HCT116 (cell line): Measurements from ENCODE around the gene KHDC1L. TPM values are rescaled to one million over a fixed set of nuclear protein-coding genes. Genes with fewer than 3 reads are reported as not detected.

Source experiments
- ATAC-seq: fragments of 200-7000 bp; cut with Tn5 transposase; 2 replicates; pipeline ENCODE4 v1.9.1; 2020; ENCODE audit warnings: mild to moderate bottlenecking, moderate library complexity
- BruUV-seq: library from RNA; stranded (reverse); fragments of 400-500 nt; replicated peaks from 2 replicates; lab custom pipeline; 2021; lab: Mats Ljungman, UMichigan
- CTCF ChIA-PET: fragments of 300-600 bp; sonication (Branson Sonifier 250); formaldehyde crosslinking; loops from one replicate; lab custom pipeline; 2021; ENCODE audit warnings: antibody characterized with exemption; lab: Charles Lee
- POLR2A ChIA-PET: fragments of 300-600, 350-600 bp; sonication (Branson Sonifier 250); formaldehyde crosslinking; loops from one replicate; lab custom pipeline; 2021; ENCODE audit warnings: antibody characterized with exemption; lab: Charles Lee
- RAD21 ChIA-PET, 2 experiments: fragments of 300-600 bp; sonication (Branson Sonifier 250); formaldehyde crosslinking; loops; one replicate each; lab custom pipeline; 2023; ENCODE audit warnings: low total read pairs in 2 of 2; ENCODE audit not compliant: uncharacterized antibody in 2 of 2, unreplicated experiment in 2 of 2, low non-redundant PET in 1 of 2; lab: Charles Lee
- DNase-seq: peaks from one replicate; pipeline ENCODE4 v3.0.0-alpha.2; 2010; ENCODE audit warnings: low read depth, low spot score
- H2AFZ ChIP-seq: fragments of 200-600 bp; shearing (Covaris generic), sonication (generic); 2 replicates; pipeline ENCODE4 v1.6.1; 2017; ENCODE audit warnings: low read depth, mixed run types, mixed read lengths, antibody characterized with exemption, low read length; ENCODE audit not compliant: poor library complexity, severe bottlenecking
- H3K27ac ChIP-seq: 2 replicates; pipeline ENCODE4 v1.5.1; 2012; ENCODE audit warnings: low read depth, low read length
- H3K27me3 ChIP-seq: fragments of 200-600 bp; sonication (generic); 2 replicates; pipeline ENCODE4 v1.6.1; 2016; ENCODE audit warnings: mixed run types, low read length, mixed read lengths; ENCODE audit not compliant: insufficient read depth
- H3K36me3 ChIP-seq, 2 experiments: fragments of 200-500 bp in 1 of 2; fragments of 200-600 bp in 1 of 2; sonication (Bioruptor generic) in 1 of 2; sonication (generic) in 1 of 2; 2 replicates each; pipeline versions ENCODE4 v1.5.1 to v1.6.1; 2014 to 2016; ENCODE audit warnings: low read length in 2 of 2, inconsistent platforms in 1 of 2, mixed read lengths in 1 of 2, mixed run types in 1 of 2; ENCODE audit not compliant: insufficient read depth in 2 of 2, control insufficient read depth in 1 of 2
- H3K4me1 ChIP-seq, 2 experiments: fragments of 200-600 bp in 1 of 2; sonication (generic) in 1 of 2; 2 replicates each; pipeline versions ENCODE4 v1.5.1 to v1.6.1; 2012 to 2017; ENCODE audit warnings: low read length in 2 of 2, inconsistent platforms in 1 of 2, mild to moderate bottlenecking in 1 of 2, mixed read lengths in 1 of 2, mixed run types in 1 of 2, moderate library complexity in 1 of 2; ENCODE audit not compliant: insufficient read depth in 2 of 2, control insufficient read depth in 1 of 2
- H3K4me2 ChIP-seq: fragments of 200-600 bp; sonication (generic); 2 replicates; pipeline ENCODE4 v1.6.1; 2017; ENCODE audit warnings: mixed run types, low read length, mixed read lengths
- H3K4me3 ChIP-seq, 2 experiments: fragments of 200-600 bp in 1 of 2; sonication (generic) in 1 of 2; replicated peaks in 1 of 2; 2 replicates each; pipeline ENCODE4 v1.5.1; 2011 to 2016; ENCODE audit warnings: low read length in 2 of 2, control low read depth in 1 of 2, low read depth in 1 of 2, mild to moderate bottlenecking in 1 of 2, mixed read lengths in 1 of 2, mixed run types in 1 of 2
- H3K79me2 ChIP-seq: fragments of 200-600 bp; sonication (generic); 2 replicates; pipeline ENCODE4 v1.6.1; 2017; ENCODE audit warnings: mild to moderate bottlenecking, mixed run types, low read length, moderate library complexity, mixed read lengths; ENCODE audit not compliant: insufficient read depth
- H3K9ac ChIP-seq: fragments of 200-600 bp; sonication (generic); 2 replicates; pipeline ENCODE4 v1.6.1; 2016; ENCODE audit warnings: low read length, mixed read lengths
- H3K9me2 ChIP-seq: fragments of 200-600 bp; sonication (generic), shearing (Covaris generic); 2 replicates; pipeline ENCODE4 v1.6.1; 2017; ENCODE audit warnings: mixed run types, mild to moderate bottlenecking, moderate library complexity; ENCODE audit not compliant: insufficient read depth
- H3K9me3 ChIP-seq, 2 experiments: fragments of 200-500 bp in 1 of 2; fragments of 200-600 bp in 1 of 2; sonication (Bioruptor generic) in 1 of 2; sonication (generic) in 1 of 2; 2 replicates each; pipeline ENCODE4 v1.6.1; 2014 to 2017; ENCODE audit warnings: low read length in 2 of 2, mixed read lengths in 2 of 2, inconsistent platforms in 1 of 2, low read depth in 1 of 2, mild to moderate bottlenecking in 1 of 2, mixed run types in 1 of 2, moderate library complexity in 1 of 2; ENCODE audit not compliant: control insufficient read depth in 1 of 2, insufficient read depth in 1 of 2
- H4K20me1 ChIP-seq: fragments of 200-600 bp; sonication (generic), shearing (Covaris generic); 2 replicates; pipeline ENCODE4 v1.6.1; 2017; ENCODE audit warnings: mixed run types, mild to moderate bottlenecking, moderate library complexity; ENCODE audit not compliant: insufficient read depth
- ATF3 ChIP-seq: IDR thresholded peaks from 2 replicates; pipeline ENCODE4 v1.6.1; 2012
- CTCF ChIP-seq, 3 experiments: fragments of 200-600 bp in 1 of 3; sonication (generic) in 1 of 3; IDR thresholded peaks in 2 of 3; conservative IDR thresholded peaks in 1 of 3; 2 replicates each; pipeline ENCODE4 v1.5.1; 2012 to 2017; ENCODE audit warnings: low read depth in 2 of 3, low read length in 2 of 3, antibody characterized with exemption in 1 of 3, borderline replicate concordance in 1 of 3, control low read depth in 1 of 3, mild to moderate bottlenecking in 1 of 3, mixed read lengths in 1 of 3, mixed run types in 1 of 3, moderate library complexity in 1 of 3; ENCODE audit not compliant: insufficient read depth in 1 of 3
- POLR2A ChIP-seq: IDR thresholded peaks from 2 replicates; pipeline ENCODE4 v1.7.0; 2011; ENCODE audit warnings: borderline replicate concordance; ENCODE audit not compliant: insufficient read depth, insufficient read length; ENCODE audit errors: extremely low read depth
- RAD21 ChIP-seq: IDR thresholded peaks from 2 replicates; pipeline ENCODE4 v1.6.1; 2012; ENCODE audit warnings: low read depth, mild to moderate bottlenecking
- SP1 ChIP-seq: IDR thresholded peaks from 2 replicates; pipeline ENCODE4 v1.6.1; 2012; ENCODE audit warnings: low read depth
- intact Hi-C: fragments of 100-400 bp; cut with micrococcal nuclease; formaldehyde crosslinking; loops from 2 replicates; pipeline ENCODE4 v1.10.0; 2022
- total RNA-seq: library from RNA; stranded (reverse); gene quantifications from one replicate; pipeline ENCODE4 v1.2.1, GENCODE V29; 2021; ENCODE audit not compliant: unreplicated experiment

The KHDC1L gene
- total RNA-seq, 1 experiment from 2014 or later = 5.4 TPM

GRCh38 chr6:73174646-73175045 is 50.6 kb downstream of the KHDC1L start:
- no peaks in the 10 kb centered on the region for H3K9me3 ChIP-seq
- H3K4me1 ChIP-seq = no peaks in the 10 kb centered on the region
- H2AFZ ChIP-seq = no peak overlapping the region
- ChIA-PET POLR2A (no interaction called here), CTCF (no interaction called here), RAD21 (no interaction called here)
- no peak overlapping the region for H3K27ac ChIP-seq
- no peak overlapping the region for H3K4me2 ChIP-seq
- H3K27me3 ChIP-seq = peaks cover 74% of the 10 kb centered on the region
- no peaks in the 10 kb centered on the region for H3K79me2 ChIP-seq
- BruUV-seq = no TSS peak
- no peak for ATAC-seq
- no peaks in the 10 kb centered on the region for H3K9me2 ChIP-seq
- no peaks in the 10 kb centered on the region for H4K20me1 ChIP-seq
- DNase-seq = no peak
- H3K36me3 ChIP-seq = no peaks in the 10 kb centered on the region
- TF ChIP-seq ATF3 (no peak), SP1 (no peak), RAD21 (no peak), CTCF (IDR thresholded peaks at IDR 0.05 in 2 of 3, conservative IDR thresholded peaks at IDR 0.05 in 1 of 3; ENCODE audit: borderline replicate concordance in 1 of 3, insufficient read depth in 1 of 3, low read depth in 2 of 3, low read length in 2 of 3) (no peak), POLR2A (no peak)
- H3K9ac ChIP-seq = no peak overlapping the region
- intact Hi-C loops = no loop called here
- H3K4me3 ChIP-seq = no peak overlapping the region

Other genes with a start within 250 kb of the KHDC1L start
- 9.1 TPM for gene KHDC1, start 37.7 kb upstream of the KHDC1L start, total RNA-seq
- gene DPPA5, start 128.8 kb upstream of the KHDC1L start, total RNA-seq = not detected
- gene KHDC3L, start 137.2 kb upstream of the KHDC1L start, total RNA-seq = not detected
- gene OOEP, start 144.4 kb upstream of the KHDC1L start, total RNA-seq = not detected
- not detected for gene DDX43, start 169.3 kb upstream of the KHDC1L start, total RNA-seq
- gene CGAS, start 226.8 kb upstream of the KHDC1L start, total RNA-seq = 0.27 TPM
- 40.1 TPM for gene MTO1, start 236.2 kb upstream of the KHDC1L start, total RNA-seq